ENCODE results near the gene CYRIA. TPM values are rescaled to one million over a fixed set of nuclear protein-coding genes. Genes with fewer than 3 reads are reported as not detected.

Gene CYRIA
- polyA plus RNA-seq, 1 experiment: not detected

- Histone ChIP-seq H3K36me3 (ENCODE audit: control insufficient read depth, insufficient read depth, low read length) (no peaks in the 10 kb centered on the region), H3K4me3 (ENCODE audit: low read depth, low read length) (no peak overlapping the region), H3K27me3 (ENCODE audit: control insufficient read depth, insufficient read depth, low read length) (no peaks in the 10 kb centered on the region)
- no peak for DNase-seq (ENCODE audit: low read depth)
- CTCF ChIA-PET: no interaction called here
- POLR2A ChIA-PET: no interaction called here
- TF ChIP-seq, protein P1, sequence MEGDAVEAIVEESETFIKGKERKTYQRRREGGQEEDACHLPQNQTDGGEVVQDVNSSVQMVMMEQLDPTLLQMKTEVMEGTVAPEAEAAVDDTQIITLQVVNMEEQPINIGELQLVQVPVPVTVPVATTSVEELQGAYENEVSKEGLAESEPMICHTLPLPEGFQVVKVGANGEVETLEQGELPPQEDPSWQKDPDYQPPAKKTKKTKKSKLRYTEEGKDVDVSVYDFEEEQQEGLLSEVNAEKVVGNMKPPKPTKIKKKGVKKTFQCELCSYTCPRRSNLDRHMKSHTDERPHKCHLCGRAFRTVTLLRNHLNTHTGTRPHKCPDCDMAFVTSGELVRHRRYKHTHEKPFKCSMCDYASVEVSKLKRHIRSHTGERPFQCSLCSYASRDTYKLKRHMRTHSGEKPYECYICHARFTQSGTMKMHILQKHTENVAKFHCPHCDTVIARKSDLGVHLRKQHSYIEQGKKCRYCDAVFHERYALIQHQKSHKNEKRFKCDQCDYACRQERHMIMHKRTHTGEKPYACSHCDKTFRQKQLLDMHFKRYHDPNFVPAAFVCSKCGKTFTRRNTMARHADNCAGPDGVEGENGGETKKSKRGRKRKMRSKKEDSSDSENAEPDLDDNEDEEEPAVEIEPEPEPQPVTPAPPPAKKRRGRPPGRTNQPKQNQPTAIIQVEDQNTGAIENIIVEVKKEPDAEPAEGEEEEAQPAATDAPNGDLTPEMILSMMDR (IDR thresholded peaks at IDR 0.05; ENCODE audit: insufficient read depth, low read depth, low read length): no peak
Observed at GRCh38 chr2:16637304-16637703, 28.3 kb downstream of the CYRIA start.

DNA sequence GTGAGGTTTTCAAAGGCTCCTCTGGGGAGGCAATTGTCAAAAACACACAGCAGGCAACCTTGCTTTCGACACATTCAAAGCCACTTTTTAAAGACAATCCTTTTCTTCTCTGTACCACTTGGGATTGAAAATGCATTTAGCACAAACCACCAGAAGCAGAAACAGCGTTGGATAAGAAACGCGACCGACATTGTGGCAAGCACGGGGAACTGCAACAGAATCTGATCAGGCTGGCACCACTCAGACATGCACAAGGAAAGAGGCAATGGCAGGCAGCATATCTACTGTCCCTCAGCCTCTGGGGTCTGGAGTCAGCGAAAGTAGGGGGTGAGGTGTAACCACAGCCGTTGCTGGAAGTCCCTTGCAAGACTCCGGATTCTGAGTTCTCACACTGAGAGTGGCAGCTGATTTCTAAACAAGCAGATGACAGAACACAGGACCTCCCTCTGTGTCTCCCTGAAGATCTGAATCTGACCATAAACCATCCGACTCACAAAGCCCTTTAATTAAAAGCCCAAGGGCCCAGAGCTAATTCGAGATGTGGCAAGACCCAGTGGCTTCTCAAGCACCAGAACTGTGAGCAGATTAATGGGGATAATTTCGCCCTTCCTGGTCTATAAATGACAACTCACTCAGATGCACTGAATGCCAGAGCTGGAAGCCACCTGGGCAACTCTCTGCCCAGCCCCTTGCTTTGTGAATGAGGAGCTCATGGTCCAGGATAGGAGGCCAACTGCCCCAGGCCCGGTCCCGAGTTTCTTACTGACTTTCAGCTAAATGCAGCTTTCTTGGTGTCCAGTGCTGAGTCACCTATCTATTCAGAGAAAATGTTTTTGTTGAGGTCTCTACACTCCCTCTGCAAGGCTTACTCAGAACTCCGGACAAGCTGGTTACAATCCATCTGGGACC is 29.6 kb downstream of the CYRIA start:
- Histone ChIP-seq H3K4me3 (ENCODE audit: low read depth, low read length) (no peak overlapping the region), H3K36me3 (ENCODE audit: control insufficient read depth, insufficient read depth, low read length) (no peaks in the 10 kb centered on the region), H3K27me3 (ENCODE audit: control insufficient read depth, insufficient read depth, low read length) (no peaks in the 10 kb centered on the region)
- ChIA-PET POLR2A (no interaction called here), CTCF (interaction anchor here (1.1 kb wide), 1 partner anchor 11 kb away, joined by 3 read pairs; no protein-coding TSS in a partner anchor)
- no peak for DNase-seq (ENCODE audit: low read depth)
- TF ChIP-seq, protein P1 (IDR thresholded peaks at IDR 0.05; ENCODE audit: insufficient read depth, low read depth, low read length): no peak

- CTCF ChIA-PET: no interaction called here
- TF ChIP-seq, protein P1 (IDR thresholded peaks at IDR 0.05; ENCODE audit: insufficient read depth, low read depth, low read length): no peak
- no peak overlapping the region for H3K4me3 ChIP-seq (ENCODE audit: low read depth, low read length)
- H3K36me3 ChIP-seq (ENCODE audit: control insufficient read depth, insufficient read depth, low read length): no peaks in the 10 kb centered on the region
- POLR2A ChIA-PET: no interaction called here
- no peak for DNase-seq (ENCODE audit: low read depth)
- no peaks in the 10 kb centered on the region for H3K27me3 ChIP-seq (ENCODE audit: control insufficient read depth, insufficient read depth, low read length)
Observed at GRCh38 chr2:16633621-16634430, 31.8 kb downstream of the CYRIA start.

GRCh38 chr2:16632598-16632997 is 33.0 kb downstream of the CYRIA start:
- Histone ChIP-seq H3K27me3 (ENCODE audit: control insufficient read depth, insufficient read depth, low read length) (no peaks in the 10 kb centered on the region), H3K36me3 (ENCODE audit: control insufficient read depth, insufficient read depth, low read length) (no peaks in the 10 kb centered on the region), H3K4me3 (ENCODE audit: low read depth, low read length) (no peak overlapping the region)
- POLR2A ChIA-PET: no interaction called here
- CTCF ChIA-PET: no interaction called here
- TF ChIP-seq, protein P1 (IDR thresholded peaks at IDR 0.05; ENCODE audit: insufficient read depth, low read depth, low read length): no peak
- no peak for DNase-seq (ENCODE audit: low read depth)

- POLR2A ChIA-PET: no interaction called here
- no peak overlapping the region for H3K4me3 ChIP-seq (ENCODE audit: low read depth, low read length)
- CTCF ChIA-PET: no interaction called here
- DNase-seq (ENCODE audit: low read depth): no peak
- no peaks in the 10 kb centered on the region for H3K36me3 ChIP-seq (ENCODE audit: control insufficient read depth, insufficient read depth, low read length)
- no peaks in the 10 kb centered on the region for H3K27me3 ChIP-seq (ENCODE audit: control insufficient read depth, insufficient read depth, low read length)
- TF ChIP-seq, protein P1 (IDR thresholded peaks at IDR 0.05; ENCODE audit: insufficient read depth, low read depth, low read length): no peak
Observed at GRCh38 chr2:16630463-16630862, 35.2 kb downstream of the CYRIA start.

All from BJ (cell line).